Motor neuron (in vitro differentiated cells): ENCODE data around the gene PRR7. TPM values are rescaled to one million over a fixed set of nuclear protein-coding genes. Genes with fewer than 3 reads are reported as not detected.
"Not testable (repeated sequence)": the region's sequence is repeated elsewhere in the genome, so short reads cannot be mapped to it uniquely, and the experiment has no call there.

Experiments
- ATAC-seq, 8 experiments: fragments of 200-7000 bp; cut with Tn5 transposase; replicated peaks in 6 of 8; 2 replicates each; pipeline ENCODE4 v1.8.0; 2021; ENCODE audit warnings: mild to moderate bottlenecking in 8 of 8, moderate library complexity in 8 of 8
- H3K27ac ChIP-seq, 2 donors: fragments of 250-450 bp; sonication (Bioruptor Pico); 2 replicates each; pipeline ENCODE4 v1.9.0; 2021; ENCODE audit warnings: antibody characterized with exemption in 2 of 2, mild to moderate bottlenecking in 2 of 2, moderate library complexity in 1 of 2
- H3K4me1 ChIP-seq, 2 donors: fragments of 250-450 bp; sonication (Bioruptor Pico); replicated peaks in 1 of 2; 2 replicates each; pipeline ENCODE4 v1.6.1; 2021; ENCODE audit warnings: antibody characterized with exemption in 2 of 2, mild to moderate bottlenecking in 2 of 2, moderate library complexity in 1 of 2
- H3K4me3 ChIP-seq, 5 donors: fragments of 250-450 bp; sonication (Bioruptor Pico); 2 replicates each; pipeline ENCODE4 v1.9.0; 2021; ENCODE audit warnings: antibody characterized with exemption in 5 of 5, mild to moderate bottlenecking in 5 of 5, moderate library complexity in 4 of 5
- WGBS, 10 experiments: fragments of 450-650 bp; shearing (Covaris generic); methylation state at CpG; one replicate each; pipeline ENCODE4 v1.0.0; 2022; 5-methylcytosine and 5-hydroxymethylcytosine counted together
- in situ Hi-C, 9 experiments: fragments of 400-800 bp; cut with MboI; loops; one replicate each; pipeline ENCODE4 v1.15.0; 2021; ENCODE audit warnings: low sequenced_read_pairs in 9 of 9, low pct_unique_long_range_greater_than_20kb in 2 of 9; ENCODE audit not compliant: unreplicated experiment in 9 of 9
- total RNA-seq, 8 experiments: library from RNA; unstranded; fragments of 300-600 nt; gene quantifications; 2 replicates each; pipeline versions ENCODE4 v1.2.3 to v1.2.4, GENCODE V29; 2022

Gene PRR7
- total RNA-seq, 8 experiments from 2014 or later, result 2.0 to 8.1 (median 3.8) TPM

GRCh38 chr5:177410575-177410974 lies 36.0 kb upstream of the PRR7 start:
- WGBS, 10 experiments, result 65 to 94% (median 80%) methylated on average over 1 to 3 of the region's 3 CpGs; no CpG with 5 or more reads in 5 of the 10 experiments
- ATAC-seq, result no peak
- Histone ChIP-seq H3K27ac (no peak overlapping the region), H3K4me3 (no peak overlapping the region), H3K4me1 (no peaks in the 10 kb centered on the region)
- in situ Hi-C loops, result no loop called here

GRCh38 chr5:177412603-177413233 lies 33.9 kb upstream of the PRR7 start:
- 65 to 100% (median 86%) methylated on average over 1 to 7 of the region's 8 CpGs for WGBS, 10 experiments
- in situ Hi-C loops, result no loop called here
- H3K4me1 ChIP-seq, result no peaks in the 10 kb centered on the region
- no peak overlapping the region for H3K27ac ChIP-seq
- ATAC-seq, result no peak
- no peak overlapping the region for H3K4me3 ChIP-seq

- no peak for ATAC-seq
- H3K4me3 ChIP-seq, result no peak overlapping the region
- in situ Hi-C loops, result no loop called here
- H3K27ac ChIP-seq, result no peak overlapping the region
- H3K4me1 ChIP-seq, result no peaks in the 10 kb centered on the region
- WGBS, 10 experiments, result 60 to 100% (median 93%) methylated on average over 1 to 3 of the region's 3 CpGs; no CpG with 5 or more reads in 2 of the 10 experiments
Observed at GRCh38 chr5:177414481-177414880, 32.1 kb upstream of the PRR7 start.

GRCh38 chr5:177417081-177417480 lies 29.5 kb upstream of the PRR7 start:
- ATAC-seq, in situ Hi-C loops, H3K27ac ChIP-seq, H3K4me1 ChIP-seq, H3K4me3 ChIP-seq: not testable (repeated sequence)
- 50 to 100% (median 92%) methylated on average over 1 to 4 of the region's 6 CpGs; no CpG with 5 or more reads in 2 of the 10 experiments for WGBS, 10 experiments

- Histone ChIP-seq H3K4me3 (no peak overlapping the region), H3K27ac (no peak overlapping the region), H3K4me1 (peaks cover 0 to 4% of the 10 kb centered on the region in 2 donors)
- ATAC-seq, result no peak
- in situ Hi-C loops, result no loop called here
- WGBS, 10 experiments, result 75 to 100% (median 100%) methylated on average over 1 to 3 of the region's 3 CpGs; no CpG with 5 or more reads in 3 of the 10 experiments
Observed at GRCh38 chr5:177419046-177419445, 27.6 kb upstream of the PRR7 start.

GRCh38 chr5:177420472-177420871 lies 26.1 kb upstream of the PRR7 start:
- WGBS, 10 experiments, result 89 to 100% (median 90%) methylated on average over 1 to 4 of the region's 7 CpGs; no CpG with 5 or more reads in 7 of the 10 experiments
- ATAC-seq, H3K27ac ChIP-seq, H3K4me3 ChIP-seq, in situ Hi-C loops, H3K4me1 ChIP-seq: not testable (repeated sequence)

- H3K4me3 ChIP-seq, result no peak overlapping the region
- in situ Hi-C loops, result no loop called here
- 0 to 90% (median 78%) methylated on average over 1 to 5 of the region's 6 CpGs; no CpG with 5 or more reads in 1 of the 10 experiments for WGBS, 10 experiments
Observed at GRCh38 chr5:177421062-177421798, 25.4 kb upstream of the PRR7 start.

GRCh38 chr5:177423671-177424070 lies 22.9 kb upstream of the PRR7 start:
- ATAC-seq, result no peak
- in situ Hi-C loops, result no loop called here
- Histone ChIP-seq H3K4me1 (peaks cover 8 to 14% of the 10 kb centered on the region in 2 donors), H3K27ac (no peak overlapping the region), H3K4me3 (no peak overlapping the region)
- 0 to 80% (median 67%) methylated on average over 1 to 2 of the region's 2 CpGs; no CpG with 5 or more reads in 4 of the 10 experiments for WGBS, 10 experiments

More at GRCh38 chr5:177421062-177421798, 25.4 kb upstream of the PRR7 start:
- peaks cover 2 to 9% of the 10 kb centered on the region in 2 donors for H3K4me1 ChIP-seq
- ATAC-seq, result peak in 3 of 8 experiments; percentile 5 to 22 (median 20)
- H3K27ac ChIP-seq, result peak overlapping the region in 1 of 2 donors; percentile 12

GRCh38 chr5:177425196-177425800 lies 21.3 kb upstream of the PRR7 start:
- ATAC-seq, result no peak
- H3K4me3 ChIP-seq, result peak overlapping the region; percentile 44 to 78 (median 49)
- H3K4me1 ChIP-seq, result peaks cover 8 to 23% of the 10 kb centered on the region in 2 donors
- in situ Hi-C loops, result no loop called here
- WGBS, 10 experiments, result 37 to 95% (median 61%) methylated on average over 1 to 11 of the region's 13 CpGs; no CpG with 5 or more reads in 1 of the 10 experiments
- H3K27ac ChIP-seq, result peak overlapping the region; percentile 85 to 92

GRCh38 chr5:177425801-177426565 lies 20.6 kb upstream of the PRR7 start:
- in situ Hi-C loops, result no loop called here
- 0 to 5% (median 0%) methylated on average over 1 to 17 of the region's 52 CpGs; no CpG with 5 or more reads in 5 of the 10 experiments for WGBS, 10 experiments
- Histone ChIP-seq H3K27ac (peak overlapping the region; percentile 85 to 92), H3K4me1 (peaks cover 8 to 23% of the 10 kb centered on the region in 2 donors), H3K4me3 (peak overlapping the region; percentile 44 to 80 (median 53))
- peak; percentile 80 to 95 (median 94) for ATAC-seq

- Histone ChIP-seq H3K4me3 (peak within 1 kb of the TSS; percentile 72 to 85 (median 78)), H3K27ac (peak within 1 kb of the TSS; percentile 85 to 92), H3K4me1 (peaks cover 8 to 20% of the 10 kb centered on the region in 2 donors)
- ATAC-seq, result peak; percentile 6 to 24 (median 12)
- in situ Hi-C loops, result no loop called here
- 0 to 1% (median 0%) methylated on average over 2 to 27 of the region's 82 CpGs; no CpG with 5 or more reads in 7 of the 10 experiments for WGBS, 10 experiments
Observed at GRCh38 chr5:177426566-177427210, 19.9 kb upstream of the PRR7 start, which contains the start of gene GRK6. Gene GRK6 (plus strand): TSS chr5:177426676. CDS start chr5:177426846, 170 bp downstream.
